Neuronal stem cell (in vitro differentiated cells): Measurements from ENCODE around the gene GPHN.

ENCODE experiments used
- DNase-seq: peaks from one replicate; pipeline ENCODE4 v3.0.0-alpha.2; 2013; ENCODE audit warnings: low spot score
- H2AFZ ChIP-seq: one replicate; pipeline ENCODE4 v1.6.1; 2013; ENCODE audit warnings: mild to moderate bottlenecking, low read length, inconsistent platforms
- H2AK5ac ChIP-seq: 2 replicates; pipeline ENCODE4 v1.6.1; 2013; ENCODE audit warnings: low read depth, mild to moderate bottlenecking, inconsistent platforms, low read length, moderate library complexity, mixed read lengths
- H2BK120ac ChIP-seq: 2 replicates; pipeline ENCODE4 v1.6.1; 2013; ENCODE audit warnings: low read depth, mild to moderate bottlenecking, inconsistent platforms, low read length, moderate library complexity, mixed read lengths
- H2BK12ac ChIP-seq: one replicate; pipeline ENCODE4 v1.6.1; 2013; ENCODE audit warnings: low read length, inconsistent platforms
- H2BK15ac ChIP-seq: 2 replicates; pipeline ENCODE4 v1.6.1; 2013; ENCODE audit warnings: mild to moderate bottlenecking, low read length, inconsistent platforms, mixed read lengths
- H2BK5ac ChIP-seq: one replicate; pipeline ENCODE4 v1.6.1; 2013; ENCODE audit warnings: inconsistent platforms, mild to moderate bottlenecking, low read length, moderate library complexity
- H3K14ac ChIP-seq: one replicate; pipeline ENCODE4 v1.6.1; 2013; ENCODE audit warnings: low read length, inconsistent platforms
- H3K18ac ChIP-seq: 2 replicates; pipeline ENCODE4 v1.6.1; 2013; ENCODE audit warnings: low read length, inconsistent platforms
- H3K23ac ChIP-seq: 2 replicates; pipeline ENCODE4 v1.6.1; 2013; ENCODE audit warnings: low read depth, mild to moderate bottlenecking, mixed read lengths, low read length, inconsistent platforms; ENCODE audit not compliant: poor library complexity
- H3K27ac ChIP-seq: replicated peaks from 3 replicates; pipeline ENCODE4 v1.5.1; 2013; ENCODE audit warnings: low read length, inconsistent platforms
- H3K27me3 ChIP-seq, 3 experiments: 2 replicates each; pipeline ENCODE4 v1.6.1; 2013; ENCODE audit warnings: low read length in 3 of 3, mild to moderate bottlenecking in 2 of 3, inconsistent platforms in 1 of 3, low read depth in 1 of 3, mixed read lengths in 1 of 3, moderate library complexity in 1 of 3; ENCODE audit not compliant: control insufficient read depth in 3 of 3, insufficient read depth in 3 of 3
- H3K36me3 ChIP-seq, 2 donors: replicated peaks in 1 of 2; 2 replicates each; pipeline ENCODE4 v1.6.1; 2013; ENCODE audit warnings: low read length in 2 of 2; ENCODE audit not compliant: control insufficient read depth in 2 of 2, insufficient read depth in 2 of 2
- H3K4ac ChIP-seq: 2 replicates; pipeline ENCODE4 v1.6.1; 2013; ENCODE audit warnings: inconsistent platforms, mild to moderate bottlenecking, low read length, moderate library complexity
- H3K4me1 ChIP-seq, 2 donors: 1 replicate in 1 of 2; 2 replicates in 1 of 2; pipeline ENCODE4 v1.6.1; 2013; ENCODE audit warnings: low read length in 2 of 2, low read depth in 1 of 2; ENCODE audit not compliant: control insufficient read depth in 2 of 2, insufficient read depth in 1 of 2
- H3K4me2 ChIP-seq: one replicate; pipeline ENCODE4 v1.6.1; 2013; ENCODE audit warnings: mild to moderate bottlenecking, low read length, inconsistent platforms; ENCODE audit not compliant: insufficient read depth, poor library complexity, severe bottlenecking
- H3K4me3 ChIP-seq, 2 donors: 2 replicates each; pipeline ENCODE4 v1.5.1; 2013; ENCODE audit warnings: low read length in 2 of 2, mild to moderate bottlenecking in 2 of 2, inconsistent platforms in 1 of 2, moderate library complexity in 1 of 2
- H3K79me1 ChIP-seq: one replicate; pipeline ENCODE4 v1.6.1; 2013; ENCODE audit warnings: low read depth, mild to moderate bottlenecking, inconsistent platforms, low read length, moderate library complexity
- H3K9ac ChIP-seq: one replicate; pipeline ENCODE4 v1.6.1; 2013; ENCODE audit warnings: mild to moderate bottlenecking, low read depth, low read length, inconsistent platforms; ENCODE audit not compliant: poor library complexity
- H3K9me3 ChIP-seq, 2 donors: replicated peaks in 1 of 2; 2 replicates each; pipeline versions ENCODE3 to v1.6.1; 2013; ENCODE audit warnings: low read length in 2 of 2, mild to moderate bottlenecking in 2 of 2, inconsistent platforms in 1 of 2, low read depth in 1 of 2, mixed read lengths in 1 of 2, moderate library complexity in 1 of 2; ENCODE audit not compliant: control insufficient read depth in 2 of 2, insufficient read depth in 1 of 2
- H4K8ac ChIP-seq: one replicate; pipeline ENCODE4 v1.6.1; 2013; ENCODE audit warnings: low read depth, mild to moderate bottlenecking, inconsistent platforms, low read length, moderate library complexity
- H4K91ac ChIP-seq: one replicate; pipeline ENCODE4 v1.6.1; 2013; ENCODE audit warnings: low read length, low read depth, mild to moderate bottlenecking, inconsistent platforms; ENCODE audit not compliant: poor library complexity
- WGBS, 2 donors: extraction: QIAGEN DNeasy Blood & Tissue Kit; methylation state at CpG; one replicate each; pipeline ENCODE4 v1.1.7; 2013; ENCODE audit warnings: missing lambda C conversion rate in 2 of 2, mixed read lengths in 1 of 2; ENCODE audit not compliant: insufficient read length in 2 of 2, insufficient replicate concordance in 1 of 2; ENCODE audit errors: extremely low coverage in 2 of 2; 5-methylcytosine and 5-hydroxymethylcytosine counted together

Gene GPHN

DNA sequence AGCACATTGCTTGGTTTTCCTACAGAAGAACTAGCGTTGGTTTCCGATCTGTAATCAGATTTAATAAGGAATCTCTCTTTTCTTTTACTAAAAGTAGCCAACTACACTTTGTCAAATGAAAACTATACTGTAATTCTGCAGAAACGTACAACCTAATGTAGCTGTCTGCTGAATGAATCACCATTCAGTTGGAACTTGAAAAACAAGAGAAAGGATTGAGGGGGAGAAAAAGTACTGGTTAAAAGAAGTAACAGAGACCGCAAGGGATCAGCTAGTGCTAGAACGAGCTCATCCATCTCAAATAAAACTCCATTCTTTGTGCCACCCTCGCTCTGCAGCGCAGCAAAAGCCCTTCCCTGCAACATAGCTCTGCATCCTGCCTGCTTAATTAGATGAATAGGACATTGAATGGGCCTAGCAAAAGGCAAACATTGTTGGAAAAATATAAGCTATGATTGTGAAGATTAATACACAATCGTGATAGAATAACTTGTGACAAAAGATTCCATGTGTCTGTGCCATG, 683.9 kb downstream of the GPHN start:
- H3K23ac ChIP-seq = no peak overlapping the region
- no peak overlapping the region for H3K27ac ChIP-seq
- H2BK12ac ChIP-seq = no peak overlapping the region
- no peak overlapping the region for H3K18ac ChIP-seq
- no peaks in the 10 kb centered on the region for H3K79me1 ChIP-seq
- H4K8ac ChIP-seq = no peak overlapping the region
- no peak overlapping the region for H3K4me2 ChIP-seq
- peaks cover 3 to 6% of the 10 kb centered on the region in 2 donors for H3K4me1 ChIP-seq
- no peak overlapping the region for H2AK5ac ChIP-seq
- no peak overlapping the region for H2BK5ac ChIP-seq
- no peak overlapping the region for H3K4me3 ChIP-seq
- no peak overlapping the region for H3K4ac ChIP-seq
- no peak overlapping the region for H2BK120ac ChIP-seq
- H3K27me3 ChIP-seq = no peaks in the 10 kb centered on the region
- no peak overlapping the region for H4K91ac ChIP-seq
- H3K14ac ChIP-seq = no peak overlapping the region
- H3K9me3 ChIP-seq = no peaks in the 10 kb centered on the region
- H2BK15ac ChIP-seq = no peak overlapping the region
- H2AFZ ChIP-seq = peak overlapping the region; percentile 64
- WGBS, 2 donors = no CpG with 5 or more reads among the region's 8 CpGs
- H3K36me3 ChIP-seq = no peaks in the 10 kb centered on the region
- no peak overlapping the region for H3K9ac ChIP-seq
- no peak for DNase-seq

DNA sequence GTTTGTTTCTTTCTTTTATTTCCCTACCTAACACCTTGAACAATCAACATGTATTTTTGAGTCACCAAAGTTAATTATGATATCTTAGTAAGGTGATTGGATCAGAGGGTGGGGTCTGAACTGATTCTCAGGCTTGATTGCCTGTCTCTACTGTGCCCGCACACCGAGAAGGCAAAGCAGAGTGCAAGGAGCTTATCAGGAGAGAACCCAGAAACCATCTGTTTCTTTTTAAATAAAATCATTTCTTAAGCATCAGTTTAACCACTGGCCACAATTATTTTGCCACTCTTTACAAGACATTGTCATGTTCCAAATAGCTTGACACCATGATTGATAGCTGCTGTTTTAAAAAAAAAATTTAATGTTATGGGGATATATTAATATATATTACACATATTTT, 684.4 kb downstream of the GPHN start:
- Histone ChIP-seq H3K4ac (no peak overlapping the region), H3K9ac (no peak overlapping the region), H4K91ac (no peak overlapping the region), H3K4me3 (no peak overlapping the region), H2BK5ac (no peak overlapping the region), H3K79me1 (no peaks in the 10 kb centered on the region), H2AK5ac (no peak overlapping the region), H2BK12ac (no peak overlapping the region), H2BK120ac (no peak overlapping the region), H3K4me2 (no peak overlapping the region), H3K9me3 (no peaks in the 10 kb centered on the region), H3K27ac (no peak overlapping the region), H3K27me3 (no peaks in the 10 kb centered on the region), H3K14ac (no peak overlapping the region), H2BK15ac (no peak overlapping the region), H3K23ac (no peak overlapping the region), H3K18ac (no peak overlapping the region), H4K8ac (no peak overlapping the region), H3K36me3 (no peaks in the 10 kb centered on the region), H2AFZ (no peak overlapping the region), H3K4me1 (peaks cover 3 to 6% of the 10 kb centered on the region in 2 donors)
- WGBS, 2 donors = no CpG with 5 or more reads among the region's 2 CpGs
- DNase-seq = no peak

DNA sequence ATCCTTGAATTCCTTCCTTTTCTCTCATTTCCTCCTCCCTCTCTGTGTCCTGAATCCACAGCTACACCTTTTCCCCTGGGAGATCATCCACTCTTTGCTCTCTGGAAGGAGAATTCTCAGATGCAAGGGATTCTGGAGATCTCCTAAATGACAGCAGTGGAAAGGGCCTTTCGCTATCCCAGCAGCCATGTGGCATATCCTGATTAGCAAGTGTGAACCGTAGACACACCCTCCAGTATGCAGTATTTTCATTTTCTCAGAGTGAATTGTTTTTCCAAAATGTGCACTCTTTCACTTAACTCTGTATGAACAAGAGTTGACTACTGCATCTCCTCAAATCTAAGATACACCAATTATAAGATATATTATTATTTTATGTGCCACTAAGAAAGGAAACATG, 687.3 kb downstream of the GPHN start:
- Histone ChIP-seq H2BK15ac (no peak overlapping the region), H3K36me3 (no peaks in the 10 kb centered on the region), H3K4me1 (peaks cover 0 to 3% of the 10 kb centered on the region in 2 donors), H2BK12ac (no peak overlapping the region), H2AFZ (peak overlapping the region; percentile 64), H2BK5ac (no peak overlapping the region), H3K27me3 (no peaks in the 10 kb centered on the region), H3K79me1 (no peaks in the 10 kb centered on the region), H2BK120ac (no peak overlapping the region), H3K18ac (no peak overlapping the region), H3K23ac (no peak overlapping the region), H3K4ac (no peak overlapping the region), H2AK5ac (no peak overlapping the region), H3K9ac (no peak overlapping the region), H3K14ac (no peak overlapping the region), H4K8ac (no peak overlapping the region), H3K4me2 (no peak overlapping the region), H4K91ac (no peak overlapping the region), H3K9me3 (no peaks in the 10 kb centered on the region), H3K27ac (no peak overlapping the region), H3K4me3 (no peak overlapping the region)
- whole genome bisulfite sequencing, 2 donors = no CpG with 5 or more reads among the region's 2 CpGs
- no peak for DNase-seq

DNA sequence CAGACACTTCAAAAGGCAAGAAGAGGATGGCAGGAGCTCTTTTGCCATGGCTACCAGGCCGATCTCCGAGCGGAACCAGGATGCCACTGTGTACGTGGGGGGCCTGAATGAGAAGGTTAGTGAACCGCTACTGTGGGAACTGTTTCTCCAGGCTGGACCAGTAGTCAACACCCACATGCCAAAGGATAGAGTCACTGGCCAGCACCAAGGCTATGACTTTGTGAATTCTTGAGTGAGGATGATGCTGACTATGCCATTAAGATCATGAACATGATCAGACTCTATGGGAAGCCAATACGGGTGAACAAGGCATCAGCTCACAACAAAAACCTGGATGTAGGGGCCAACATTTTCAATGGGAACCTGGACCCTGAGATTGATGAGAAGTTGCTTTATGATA, 691.1 kb downstream of the GPHN start:
- Histone ChIP-seq H3K9ac (no peak overlapping the region), H4K8ac (no peak overlapping the region), H2AK5ac (no peak overlapping the region), H3K36me3 (no peaks in the 10 kb centered on the region), H3K9me3 (no peaks in the 10 kb centered on the region), H4K91ac (no peak overlapping the region), H2BK12ac (no peak overlapping the region), H3K14ac (no peak overlapping the region), H3K4me2 (no peak overlapping the region), H3K4me1 (no peaks in the 10 kb centered on the region), H3K27me3 (no peaks in the 10 kb centered on the region), H3K23ac (no peak overlapping the region), H3K18ac (no peak overlapping the region), H3K4ac (no peak overlapping the region), H3K4me3 (no peak overlapping the region), H2BK120ac (no peak overlapping the region), H2BK15ac (no peak overlapping the region), H2AFZ (no peak overlapping the region), H3K27ac (no peak overlapping the region), H3K79me1 (no peaks in the 10 kb centered on the region), H2BK5ac (no peak overlapping the region)
- no peak for DNase-seq
- no CpG with 5 or more reads among the region's 6 CpGs for WGBS, 2 donors
